ENCODE results near the gene LRRC39.

LRRC39 gene

DNA sequence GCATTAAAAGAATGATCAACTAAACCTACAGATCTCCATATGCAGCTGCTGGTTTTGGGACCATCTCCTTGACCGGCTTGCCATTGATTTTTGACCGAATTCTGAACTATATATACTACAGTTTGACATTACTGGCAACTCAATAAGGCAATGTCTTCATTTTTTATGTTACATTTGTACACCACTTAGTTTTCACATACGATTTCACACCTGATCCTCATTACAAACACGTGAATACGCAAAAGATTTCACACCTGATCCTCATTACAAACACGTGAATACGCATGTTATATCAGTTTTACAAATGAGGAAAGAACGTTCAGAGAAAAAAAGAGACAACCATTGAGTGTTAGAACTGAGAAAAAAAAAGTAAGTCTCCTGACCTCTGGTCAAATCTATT is 46.4 kb downstream of the LRRC39 start:
- TF ChIP-seq, protein P1, sequence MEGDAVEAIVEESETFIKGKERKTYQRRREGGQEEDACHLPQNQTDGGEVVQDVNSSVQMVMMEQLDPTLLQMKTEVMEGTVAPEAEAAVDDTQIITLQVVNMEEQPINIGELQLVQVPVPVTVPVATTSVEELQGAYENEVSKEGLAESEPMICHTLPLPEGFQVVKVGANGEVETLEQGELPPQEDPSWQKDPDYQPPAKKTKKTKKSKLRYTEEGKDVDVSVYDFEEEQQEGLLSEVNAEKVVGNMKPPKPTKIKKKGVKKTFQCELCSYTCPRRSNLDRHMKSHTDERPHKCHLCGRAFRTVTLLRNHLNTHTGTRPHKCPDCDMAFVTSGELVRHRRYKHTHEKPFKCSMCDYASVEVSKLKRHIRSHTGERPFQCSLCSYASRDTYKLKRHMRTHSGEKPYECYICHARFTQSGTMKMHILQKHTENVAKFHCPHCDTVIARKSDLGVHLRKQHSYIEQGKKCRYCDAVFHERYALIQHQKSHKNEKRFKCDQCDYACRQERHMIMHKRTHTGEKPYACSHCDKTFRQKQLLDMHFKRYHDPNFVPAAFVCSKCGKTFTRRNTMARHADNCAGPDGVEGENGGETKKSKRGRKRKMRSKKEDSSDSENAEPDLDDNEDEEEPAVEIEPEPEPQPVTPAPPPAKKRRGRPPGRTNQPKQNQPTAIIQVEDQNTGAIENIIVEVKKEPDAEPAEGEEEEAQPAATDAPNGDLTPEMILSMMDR (IDR thresholded peaks at IDR 0.05; ENCODE audit: unreplicated experiment in 3 of 3): no peak
- peak overlapping the region; percentile 95 to 98 (median 95) for H3K4me3 Mint-ChIP-seq
- H3K27ac Mint-ChIP-seq: no peak overlapping the region
- H3K4me1 Mint-ChIP-seq: peaks cover 27% of the 10 kb centered on the region
- no peaks in the 10 kb centered on the region for H3K9me3 Mint-ChIP-seq
- H3K27me3 Mint-ChIP-seq (ENCODE audit: low read depth): no peaks in the 10 kb centered on the region
- H3K36me3 Mint-ChIP-seq (ENCODE audit: low read depth): no peaks in the 10 kb centered on the region

DNA sequence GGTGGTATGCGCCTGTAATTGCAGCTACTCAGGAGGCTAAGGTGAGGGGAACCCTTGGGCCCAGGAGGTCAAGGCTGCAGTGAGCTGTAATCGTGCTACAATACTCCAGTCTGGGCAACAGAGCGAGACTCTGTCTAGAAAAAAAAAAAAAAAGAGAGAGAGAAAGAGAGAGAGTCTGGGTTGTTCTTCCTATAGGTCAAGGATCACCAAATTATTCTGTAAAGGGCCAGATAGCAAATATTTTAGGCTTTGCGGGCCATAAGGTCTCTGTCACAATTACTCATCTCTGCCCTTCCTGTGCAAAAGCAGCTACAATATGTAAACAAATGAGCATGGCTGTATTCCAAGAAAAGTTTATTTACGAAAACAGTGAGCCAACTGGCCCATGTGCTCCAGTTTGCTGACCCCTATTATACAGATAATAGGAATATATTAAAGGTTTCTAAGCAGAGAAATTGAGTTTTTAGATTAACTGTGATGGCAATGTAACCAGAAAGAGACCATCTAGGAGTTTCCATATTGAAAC is 47.4 kb downstream of the LRRC39 start:
- Mint-ChIP-seq H3K9me3 (no peaks in the 10 kb centered on the region), H3K36me3 (ENCODE audit: low read depth) (no peaks in the 10 kb centered on the region), H3K27me3 (ENCODE audit: low read depth) (no peaks in the 10 kb centered on the region), H3K27ac (no peak overlapping the region), H3K4me1 (peaks cover 27% of the 10 kb centered on the region), H3K4me3 (peak overlapping the region; percentile 37 to 56 (median 52))
- TF ChIP-seq, protein P1 (IDR thresholded peaks at IDR 0.05; ENCODE audit: unreplicated experiment in 3 of 3): no peak

DNA sequence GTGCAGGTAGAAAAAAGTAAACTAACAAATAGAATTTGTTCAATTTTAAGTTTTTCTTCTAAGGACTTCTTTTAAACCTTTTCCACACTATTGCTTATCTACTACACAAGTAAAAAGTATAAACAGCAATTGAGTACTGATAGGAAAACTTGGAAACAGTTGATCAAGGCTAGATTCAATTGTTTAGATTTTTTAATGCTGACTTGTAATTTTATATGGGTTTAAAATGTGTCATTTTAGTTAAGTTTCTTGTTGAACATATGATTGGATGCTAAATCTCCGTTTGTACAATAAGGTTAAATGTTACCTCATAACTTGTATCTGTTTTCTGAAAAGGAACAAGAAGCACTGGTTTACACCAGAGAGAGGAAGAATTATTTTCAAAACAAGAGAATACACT is 50.8 kb downstream of the LRRC39 start:
- Mint-ChIP-seq H3K36me3 (ENCODE audit: low read depth) (no peaks in the 10 kb centered on the region), H3K27ac (no peak overlapping the region), H3K9me3 (no peaks in the 10 kb centered on the region), H3K4me1 (peaks cover 12% of the 10 kb centered on the region), H3K4me3 (no peak overlapping the region), H3K27me3 (ENCODE audit: low read depth) (no peaks in the 10 kb centered on the region)
- TF ChIP-seq, protein P1 (IDR thresholded peaks at IDR 0.05; ENCODE audit: unreplicated experiment in 3 of 3): no peak

DNA sequence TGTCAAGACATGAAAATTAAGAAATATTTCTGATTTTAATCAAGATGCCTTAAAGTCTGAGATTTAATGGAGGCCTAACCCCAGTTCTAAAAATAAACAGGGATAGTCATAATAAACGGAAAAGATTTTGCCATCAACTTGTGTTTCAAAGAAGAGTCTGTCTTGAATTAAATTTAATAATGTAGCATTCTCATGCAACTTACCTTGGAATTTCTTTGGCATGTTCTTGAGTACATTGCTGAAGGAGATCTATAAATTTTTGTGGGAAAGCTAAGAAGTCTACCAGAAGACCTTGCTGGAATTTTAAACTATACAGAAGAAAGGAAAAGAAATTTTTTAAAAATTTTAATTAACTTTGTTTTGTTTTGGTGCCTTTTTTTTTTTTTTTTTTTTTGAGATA is 55.9 kb downstream of the LRRC39 start:
- H3K27ac Mint-ChIP-seq: no peak overlapping the region

DNA sequence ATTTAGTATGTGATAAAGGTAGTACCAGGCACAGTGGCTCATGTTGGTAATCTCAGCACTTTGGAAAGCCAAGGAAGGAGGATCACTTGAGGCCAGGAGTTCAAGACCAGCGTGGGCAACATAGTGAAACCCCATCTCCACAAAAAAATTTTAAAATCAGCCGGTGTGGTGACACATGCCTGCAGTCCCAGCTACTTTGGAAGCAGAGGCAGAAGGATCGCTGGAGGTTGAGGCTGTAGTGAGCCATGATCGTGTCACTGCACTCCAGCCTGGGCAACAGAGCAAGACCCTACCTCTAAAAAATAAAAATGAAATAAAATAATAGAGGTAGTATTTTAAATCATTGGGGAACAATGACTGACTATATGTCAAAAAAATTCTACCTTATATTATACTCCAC is 62.5 kb downstream of the LRRC39 start:
- H3K9me3 Mint-ChIP-seq: no peaks in the 10 kb centered on the region
- H3K4me3 Mint-ChIP-seq: no peak overlapping the region
- H3K36me3 Mint-ChIP-seq (ENCODE audit: low read depth): peaks cover 20% of the 10 kb centered on the region
- H3K27me3 Mint-ChIP-seq (ENCODE audit: low read depth): no peaks in the 10 kb centered on the region
- H3K4me1 Mint-ChIP-seq: no peaks in the 10 kb centered on the region
- TF ChIP-seq, protein P1 (IDR thresholded peaks at IDR 0.05; ENCODE audit: unreplicated experiment in 3 of 3): no peak
- no peak overlapping the region for H3K27ac Mint-ChIP-seq

More for the DNA sequence above, 55.9 kb downstream of the LRRC39 start:
- peaks cover 8% of the 10 kb centered on the region for H3K36me3 Mint-ChIP-seq (ENCODE audit: low read depth)
- H3K4me3 Mint-ChIP-seq: no peak overlapping the region
- TF ChIP-seq, protein P1 (IDR thresholded peaks at IDR 0.05; ENCODE audit: unreplicated experiment in 3 of 3): no peak
- peaks cover 4% of the 10 kb centered on the region for H3K4me1 Mint-ChIP-seq
- H3K9me3 Mint-ChIP-seq: no peaks in the 10 kb centered on the region
- no peaks in the 10 kb centered on the region for H3K27me3 Mint-ChIP-seq (ENCODE audit: low read depth)

DNA sequence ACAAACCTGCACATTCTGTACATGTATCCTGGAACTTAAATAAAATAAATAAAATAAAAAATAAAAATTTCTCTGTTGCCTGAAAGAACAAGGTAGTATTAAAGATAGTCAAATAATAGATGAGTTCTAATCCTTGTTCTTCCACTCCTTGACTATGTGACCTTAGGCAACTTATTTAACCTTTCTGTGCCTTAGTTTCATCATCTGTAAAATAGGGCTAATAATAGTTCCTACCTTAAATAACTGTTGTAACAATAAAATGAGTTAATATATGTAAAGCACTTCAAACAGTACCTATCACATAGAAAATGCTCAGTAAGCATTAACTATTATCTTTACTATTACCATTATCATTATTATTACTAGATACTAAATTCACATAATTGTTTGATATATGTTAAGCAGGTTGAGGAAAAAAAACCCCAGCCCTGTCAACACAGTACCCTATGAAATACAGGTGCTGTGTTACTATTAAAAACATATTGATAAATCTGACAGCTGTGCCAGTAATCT is 68.4 kb downstream of the LRRC39 start:
- Mint-ChIP-seq H3K27me3 (ENCODE audit: low read depth) (no peaks in the 10 kb centered on the region), H3K4me1 (no peaks in the 10 kb centered on the region), H3K4me3 (no peak overlapping the region), H3K9me3 (no peaks in the 10 kb centered on the region), H3K27ac (no peak overlapping the region), H3K36me3 (ENCODE audit: low read depth) (peaks cover 22% of the 10 kb centered on the region)
- TF ChIP-seq, protein P1 (IDR thresholded peaks at IDR 0.05; ENCODE audit: unreplicated experiment in 3 of 3): no peak
